ENCODE data around the gene AMIGO1. TPM values are rescaled to one million over a fixed set of nuclear protein-coding genes. Genes with fewer than 3 reads are reported as not detected.

The AMIGO1 gene
- total RNA-seq, 1 experiment from 2014 or later: 0.10 TPM

- Histone ChIP-seq H3K27ac (ENCODE audit: low read depth, low read length) (no peak overlapping the region), H3K36me3 (ENCODE audit: control insufficient read depth in 1 of 2, insufficient read depth in 2 of 2, low read length in 2 of 2) (no peaks in the 10 kb centered on the region), H3K27me3 (ENCODE audit: insufficient read depth, low read length) (no peaks in the 10 kb centered on the region), H3K4me2 (ENCODE audit: low read length) (no peak overlapping the region), H3K4me1 (ENCODE audit: control insufficient read depth in 1 of 2, insufficient read depth in 2 of 2, low read length in 2 of 2) (peaks cover 8 to 21% of the 10 kb centered on the region in 2 experiments; a peak in 3 of 4 replicates), H3K9me2 (ENCODE audit: insufficient read depth) (no peaks in the 10 kb centered on the region), H3K9me3 (ENCODE audit: control insufficient read depth in 1 of 2, insufficient read depth in 1 of 2, low read depth in 1 of 2, low read length in 2 of 2) (no peaks in the 10 kb centered on the region), H3K9ac (ENCODE audit: low read length) (no peak overlapping the region), H3K4me3 (replicated peaks in 1 of 2; ENCODE audit: low read depth in 1 of 2, low read length in 2 of 2) (no peak overlapping the region), H3K79me2 (ENCODE audit: insufficient read depth, low read length) (0 out of 2 replicates have a peak, but pooled peaks cover 4% of the 10 kb centered on the region), H2AFZ (ENCODE audit: low read depth, low read length, poor library complexity, severe bottlenecking) (no peak overlapping the region), H4K20me1 (ENCODE audit: insufficient read depth) (no peaks in the 10 kb centered on the region)
- ATAC-seq (no peak), DNase-seq (ENCODE audit: low read depth, low spot score) (no peak)
- no TSS peak for BruUV-seq (replicated peaks)
- CTCF ChIA-PET: interaction anchor here (1.9 kb wide), 1 partner anchor 46 kb away, joined by 6 read pairs; no protein-coding TSS in a partner anchor
- RAD21 ChIA-PET (ENCODE audit: low non-redundant PET in 1 of 2, low total read pairs in 2 of 2, uncharacterized antibody in 2 of 2, unreplicated experiment in 2 of 2): no interaction called here
- TF ChIP-seq EZH2 (IDR thresholded peaks at IDR 0.05): no peak
- no peak for TF ChIP-seq SIN3A (IDR thresholded peaks at IDR 0.05; ENCODE audit: low read depth)
- TF ChIP-seq MAX (IDR thresholded peaks at IDR 0.05): no peak
- TF ChIP-seq TCF7L2 (IDR thresholded peaks at IDR 0.05; ENCODE audit: borderline replicate concordance, extremely low read depth, insufficient read depth, insufficient read length): no peak
- no peak for TF ChIP-seq YY1 (IDR thresholded peaks at IDR 0.05; ENCODE audit: extremely low read depth, insufficient replicate concordance, low read depth, low read length)
- TF ChIP-seq CBX3 (IDR thresholded peaks at IDR 0.05; ENCODE audit: low read depth): no peak
- TF ChIP-seq RAD21 (IDR thresholded peaks at IDR 0.05; ENCODE audit: low read depth): no peak
- no peak for TF ChIP-seq ATF3 (IDR thresholded peaks at IDR 0.05)
- TF ChIP-seq CTCF (IDR thresholded peaks at IDR 0.05 in 2 of 3, conservative IDR thresholded peaks at IDR 0.05 in 1 of 3; ENCODE audit: borderline replicate concordance in 1 of 3, insufficient read depth in 1 of 3, low read depth in 2 of 3, low read length in 2 of 3): no peak
- TF ChIP-seq FOSL1 (IDR thresholded peaks at IDR 0.05; ENCODE audit: low read depth): no peak
- TF ChIP-seq EGR1 (IDR thresholded peaks at IDR 0.05; ENCODE audit: low read depth): no peak
- TF ChIP-seq SRF (IDR thresholded peaks at IDR 0.05; ENCODE audit: low read depth): no peak
- intact Hi-C loops (cut with micrococcal nuclease): no loop called here
- POLR2A ChIA-PET: no interaction called here
Observed at GRCh38 chr1:109487261-109487660, 22.3 kb downstream of the AMIGO1 start.
